Stimulated activated CD8-positive, alpha-beta memory T cell treated with anti-CD3 and anti-CD28 coated beads, Interleukin-15, amount 100 ng/mL, for 48 hours (primary cell): ENCODE results near the gene CTNNA1.

Experiments used
- DNase-seq, 2 donors: peaks; one replicate each; pipeline ENCODE4 v3.0.0-alpha.2; 2020; ENCODE audit warnings: low read depth in 2 of 2

Gene CTNNA1

DNA sequence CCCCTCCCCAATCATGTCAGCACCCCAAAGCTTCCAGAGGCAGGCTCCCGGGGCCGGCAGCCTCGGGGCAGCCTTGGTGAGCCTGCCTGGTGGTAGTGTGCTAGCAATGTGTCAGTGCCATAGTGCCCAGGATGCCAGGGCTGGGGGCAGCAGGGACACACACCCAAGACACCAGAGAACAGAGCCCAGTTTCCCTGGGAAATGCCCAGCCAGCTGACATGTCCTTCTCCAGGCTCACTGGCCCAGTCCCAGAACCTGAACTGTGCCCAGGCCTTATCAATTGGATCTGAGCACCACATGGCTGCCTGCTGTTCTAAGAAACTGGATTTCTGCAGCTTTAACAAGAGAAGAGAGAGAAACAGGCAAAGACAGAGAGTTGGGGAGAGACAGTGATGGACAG, 196.8 kb downstream of the CTNNA1 start:
- no peak for DNase-seq

DNA sequence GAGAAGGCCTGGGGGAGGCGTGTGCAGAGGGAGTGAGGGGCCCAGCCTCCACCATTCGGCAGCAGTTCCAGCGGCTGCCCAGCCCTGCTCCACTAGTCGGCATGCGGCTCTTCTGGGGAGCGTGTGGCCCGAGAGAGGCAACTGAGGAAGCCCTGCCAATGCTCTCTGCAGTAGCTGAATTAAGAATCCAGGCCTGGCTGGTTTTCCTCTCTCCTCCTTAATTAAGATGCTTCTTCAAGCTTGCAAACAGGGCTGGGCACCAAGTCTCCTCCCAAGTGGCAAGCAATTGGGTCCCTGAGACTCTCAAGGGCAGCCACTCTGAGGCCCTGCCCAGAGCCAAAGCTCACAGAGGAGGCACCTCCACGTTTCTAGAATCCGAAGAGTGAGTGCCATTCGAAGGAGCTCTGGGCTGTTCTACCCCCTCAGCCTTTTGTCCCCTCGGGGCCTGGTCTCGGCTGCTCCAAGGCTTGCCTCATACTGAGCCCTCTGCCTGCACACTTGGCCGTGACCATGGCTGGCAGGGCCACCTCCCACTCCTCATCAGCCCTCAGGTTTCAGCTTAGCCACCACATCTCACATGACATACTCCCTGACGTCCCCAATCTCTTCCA, 197.3 kb downstream of the CTNNA1 start:
- no peak for DNase-seq

DNA sequence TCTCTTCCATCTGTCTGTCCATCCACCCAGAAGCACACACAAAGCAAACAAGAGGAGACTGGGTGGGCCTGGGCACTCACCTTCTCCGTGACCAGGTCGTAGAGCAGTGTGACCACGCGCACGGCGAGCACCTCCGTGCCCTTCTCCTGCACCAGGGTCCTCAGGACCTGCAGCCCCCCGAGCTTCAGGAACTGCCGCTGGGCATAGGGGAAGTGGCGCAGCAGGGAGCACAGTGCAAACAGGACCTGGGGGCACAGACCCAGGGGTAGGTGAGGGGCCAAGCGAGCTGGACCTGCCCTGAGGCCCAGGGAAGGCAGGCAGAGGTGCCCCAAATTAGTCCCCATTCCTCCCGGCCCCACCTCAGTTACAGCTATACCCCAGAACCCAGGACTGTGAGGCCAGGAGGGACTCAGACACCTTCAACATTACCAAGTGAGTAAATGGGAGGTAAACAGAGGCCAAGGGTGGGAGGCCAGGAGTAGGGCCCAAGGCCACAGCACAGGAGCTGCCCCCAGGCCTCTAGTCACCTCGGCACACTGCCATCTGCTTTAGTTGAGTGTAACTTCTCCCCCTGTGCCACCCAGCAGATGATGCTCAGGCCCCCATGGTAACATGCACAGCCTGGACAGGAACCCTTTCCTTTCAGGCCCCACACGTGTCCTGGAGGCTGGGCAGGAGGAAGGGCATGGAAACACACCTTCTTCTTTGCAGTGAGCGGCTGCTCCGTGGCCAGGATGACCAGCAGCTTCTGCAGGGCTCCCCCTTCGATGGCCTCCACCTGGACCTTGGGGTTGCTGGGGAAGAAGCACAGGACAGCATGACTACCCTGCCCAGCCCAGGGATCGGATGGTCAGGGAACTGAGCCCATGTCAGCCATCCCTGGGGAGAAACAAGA, 198.1 kb downstream of the CTNNA1 start:
- no peak for DNase-seq

DNA sequence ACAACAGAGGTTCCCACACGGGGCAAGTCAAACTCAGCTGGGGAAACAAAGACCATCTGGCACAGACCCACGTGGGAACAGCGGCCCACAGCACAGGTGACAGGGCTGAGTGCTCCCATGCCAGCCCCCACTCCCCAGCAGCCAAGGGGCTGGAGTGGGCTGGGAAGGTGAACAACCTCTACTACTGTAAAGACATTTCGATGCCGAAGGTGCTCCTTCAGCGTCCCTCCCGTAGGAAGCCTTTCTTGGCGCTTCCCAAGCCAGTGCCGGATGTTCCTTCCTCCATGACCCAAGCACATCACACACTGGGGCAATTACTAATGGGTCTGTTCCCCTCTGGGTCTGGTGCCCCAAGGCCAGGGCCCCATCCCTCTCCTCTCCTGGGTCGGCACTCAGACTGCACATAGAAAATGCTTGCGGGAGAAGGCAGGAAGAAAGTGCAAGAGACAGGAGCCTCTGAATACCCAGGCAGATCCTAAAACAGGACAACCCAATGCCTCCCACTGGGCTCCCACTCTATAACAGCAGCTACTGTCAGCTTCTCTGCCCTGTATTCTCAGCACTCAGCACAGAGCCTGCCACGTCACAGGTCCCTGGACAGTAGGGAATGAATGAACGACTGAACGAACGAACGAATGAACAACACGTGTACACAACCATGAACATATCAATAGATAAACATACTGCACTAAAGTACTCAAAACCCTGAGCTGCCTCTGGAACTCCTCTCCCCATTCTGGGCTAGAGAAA, 198.9 kb downstream of the CTNNA1 start:
- DNase-seq: no peak

DNA sequence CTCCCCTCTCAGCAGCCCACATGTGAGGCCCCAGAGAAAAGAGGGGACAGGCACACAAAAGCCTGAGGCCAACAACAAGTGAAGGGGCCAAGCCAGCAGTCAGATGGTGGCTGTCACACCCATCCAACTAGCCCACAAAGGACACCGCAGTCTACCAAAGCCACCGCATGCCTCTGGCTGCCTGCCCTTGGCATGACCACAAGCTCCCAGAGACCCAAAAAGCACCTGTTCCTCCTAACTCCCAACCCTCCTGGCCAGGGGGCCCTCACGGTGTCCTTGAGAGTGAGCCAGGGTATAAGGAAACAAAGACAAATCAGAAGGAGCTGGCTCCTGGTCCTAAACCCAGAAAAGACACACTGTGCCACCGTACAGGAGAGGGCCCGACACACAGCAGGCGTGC, 199.7 kb downstream of the CTNNA1 start:
- no peak for DNase-seq

DNA sequence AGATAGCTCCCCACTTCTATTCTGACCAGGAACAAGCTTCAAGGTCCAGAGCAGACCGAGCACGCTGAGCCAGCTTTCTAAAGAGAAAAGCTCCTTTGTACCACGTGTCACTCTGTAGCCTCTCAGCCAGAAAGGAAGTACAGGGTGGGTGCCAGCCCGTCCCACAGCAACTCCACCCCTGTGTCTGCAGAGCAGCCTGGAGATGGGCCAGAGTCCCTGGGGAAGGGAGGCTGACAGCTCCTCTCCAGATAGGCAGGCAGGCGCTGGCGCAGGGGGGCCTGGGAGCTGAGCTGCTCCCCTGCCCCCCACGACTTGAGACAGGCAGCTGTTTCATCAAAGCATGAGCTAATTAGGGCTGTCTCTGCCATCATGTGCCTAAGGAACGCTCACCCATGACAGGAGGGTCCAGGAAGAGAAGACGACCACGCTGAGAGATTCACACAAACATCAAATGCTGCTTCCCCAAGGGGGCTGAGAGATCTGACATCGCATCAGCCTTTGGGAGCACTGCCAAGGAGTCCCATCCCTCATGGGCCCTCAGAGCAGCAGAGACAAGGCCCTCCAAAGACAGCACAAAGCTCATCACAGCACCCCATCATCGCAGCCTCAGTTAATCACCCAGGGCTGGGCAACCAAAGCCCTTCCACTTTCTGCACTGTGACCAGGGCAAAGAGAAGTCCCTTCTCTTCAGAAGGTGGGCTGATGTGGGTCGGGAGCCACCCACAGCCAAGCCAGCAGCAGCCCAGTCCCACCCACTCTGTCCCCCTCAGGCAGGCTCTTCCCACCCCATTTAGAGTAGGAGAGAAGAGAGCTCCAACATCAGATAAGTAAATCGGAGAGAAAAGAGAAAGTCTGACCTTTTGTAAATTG, 200.4 kb downstream of the CTNNA1 start:
- no peak for DNase-seq

DNA sequence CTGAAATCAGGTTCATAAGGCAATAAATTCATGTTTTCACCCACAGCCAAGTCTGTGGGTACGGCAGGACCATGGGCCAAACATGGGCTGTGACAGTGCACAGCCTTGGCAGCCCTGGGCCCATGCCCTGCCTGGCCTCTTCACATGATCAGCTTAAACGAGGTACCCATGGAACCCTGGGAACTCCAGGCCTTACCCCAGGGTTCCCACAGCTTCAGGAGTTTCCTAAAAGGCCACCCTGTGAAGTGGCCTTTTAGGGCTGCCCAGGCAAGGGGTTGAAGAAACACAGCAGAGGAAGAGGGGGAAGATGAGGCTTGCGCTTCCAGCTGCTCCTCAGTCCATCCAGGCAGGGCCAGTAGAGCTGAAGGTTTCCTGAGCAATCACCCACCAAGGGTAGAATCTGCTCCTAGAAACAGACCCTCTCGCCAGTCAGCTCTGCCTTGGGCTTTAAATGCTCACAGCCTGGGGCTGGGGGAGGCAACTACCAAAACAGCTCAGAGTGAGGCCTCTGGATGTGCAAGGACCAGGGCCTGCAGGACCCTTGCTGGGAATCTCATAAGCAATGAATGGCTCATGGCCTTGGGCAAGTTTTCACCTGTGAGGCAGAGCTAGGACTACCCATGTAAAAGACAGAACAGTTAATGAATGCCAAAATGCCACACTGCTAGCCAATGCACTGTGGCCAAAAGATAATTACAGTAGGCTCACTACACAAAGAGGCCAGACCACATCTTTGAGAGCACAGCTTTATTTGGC, 201.2 kb downstream of the CTNNA1 start:
- no peak for DNase-seq

- DNase-seq: no peak
Observed at GRCh38 chr5:138955013-138955660, 201.9 kb downstream of the CTNNA1 start.

GRCh38 chr5:138955671-138956295, 202.6 kb downstream of the CTNNA1 start:
- DNase-seq: no peak

DNA sequence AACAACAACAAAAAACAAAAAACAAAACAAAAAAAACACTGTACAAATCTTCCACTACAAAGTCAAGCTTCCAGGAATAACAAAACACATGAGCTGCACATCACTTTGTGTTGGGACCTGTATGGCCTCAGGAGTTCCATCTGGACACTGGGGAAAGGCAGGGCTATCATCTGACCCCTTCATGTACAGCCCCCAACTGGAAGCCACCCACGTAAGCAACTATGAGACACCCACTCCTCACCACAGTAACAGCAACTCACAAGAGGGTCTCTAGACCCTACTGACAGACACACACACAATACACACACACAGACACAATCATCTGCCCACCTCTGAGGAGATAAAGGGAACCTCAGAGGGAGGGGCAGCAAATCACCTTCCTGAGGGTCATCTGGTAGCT, 203.6 kb downstream of the CTNNA1 start:
- no peak for DNase-seq

DNA sequence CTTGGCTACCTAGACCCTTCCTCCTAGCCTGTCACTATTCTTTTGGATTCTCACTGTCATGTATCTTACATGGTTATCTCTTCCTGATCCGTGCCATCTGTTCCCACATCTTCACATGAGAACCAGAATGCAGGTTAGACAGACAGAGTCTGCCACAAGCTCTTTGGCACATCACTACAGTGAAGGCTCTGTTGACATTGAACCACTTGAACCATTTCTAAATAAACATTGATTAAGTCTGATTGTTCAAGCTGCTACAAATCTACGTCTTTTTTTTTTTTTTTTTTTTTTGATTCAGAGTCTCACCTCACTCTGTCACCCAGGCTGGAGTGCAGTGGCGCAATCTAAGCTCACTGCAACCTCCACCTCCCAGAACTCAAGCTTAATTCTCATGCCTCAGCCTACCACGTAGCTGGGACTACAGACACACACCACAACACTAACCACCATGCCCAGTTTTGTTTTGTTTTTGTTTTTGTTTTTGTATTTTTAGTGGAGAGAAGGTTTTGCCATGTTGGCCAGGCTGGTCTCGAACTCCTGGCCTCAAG, 207.0 kb downstream of the CTNNA1 start:
- DNase-seq: no peak

GRCh38 chr5:138961221-138961620, 208.0 kb downstream of the CTNNA1 start:
- no peak for DNase-seq

GRCh38 chr5:138961729-138962128, 208.5 kb downstream of the CTNNA1 start:
- DNase-seq: no peak

GRCh38 chr5:138962614-138963370, 209.6 kb downstream of the CTNNA1 start:
- no peak for DNase-seq

- DNase-seq: no peak
Observed at GRCh38 chr5:138963763-138964371, 210.6 kb downstream of the CTNNA1 start.

DNA sequence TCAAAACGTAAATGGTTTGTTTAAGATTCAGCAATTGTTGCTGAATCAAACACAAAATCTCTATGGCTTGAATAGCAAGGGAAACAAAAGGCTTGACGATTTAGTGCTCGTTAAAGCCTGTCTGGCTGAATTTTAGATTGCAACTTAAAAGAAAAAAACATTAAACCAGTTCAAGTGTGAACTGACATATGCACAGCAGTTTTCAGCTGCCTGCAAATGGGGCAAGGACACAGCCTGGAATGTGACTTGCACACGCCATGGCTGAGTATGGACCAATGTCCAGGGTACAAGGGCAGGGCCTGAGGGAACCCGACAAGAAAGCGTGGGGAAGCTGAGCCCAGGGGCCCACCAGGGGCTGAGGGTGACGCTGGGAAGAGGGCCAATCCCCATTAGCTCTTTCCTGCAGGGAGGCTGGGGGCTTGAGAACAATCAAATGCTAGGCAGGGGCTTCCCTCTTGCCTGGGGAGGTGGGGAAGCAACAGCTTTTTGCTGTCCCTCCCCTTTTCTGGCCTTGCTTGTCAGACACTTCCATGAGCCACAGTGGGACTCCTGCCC, 211.5 kb downstream of the CTNNA1 start:
- no peak for DNase-seq

DNA sequence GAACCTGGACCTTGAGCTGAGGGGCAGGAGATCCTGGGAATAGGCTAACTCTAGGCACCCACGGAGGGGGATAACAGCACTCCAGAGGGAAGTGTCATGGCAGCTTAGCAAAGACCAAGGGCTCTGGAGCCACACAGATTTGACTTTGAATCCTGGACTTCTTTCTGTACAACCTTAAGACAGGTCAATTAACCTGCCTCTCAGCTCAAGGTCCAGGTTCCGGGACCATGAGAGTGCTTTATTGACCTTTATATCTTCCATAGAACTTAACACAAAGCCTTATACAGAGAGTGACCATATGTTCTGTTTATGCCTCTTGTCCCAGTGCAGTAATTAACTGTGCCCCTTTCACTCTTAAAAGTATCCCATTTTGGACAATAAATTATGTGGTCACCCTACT, 212.4 kb downstream of the CTNNA1 start:
- no peak for DNase-seq
